Ectodermal cell (in vitro differentiated cells): ENCODE results near the gene UGT1A7.

Experiments used
- H3K27ac ChIP-seq: 2 replicates; pipeline ENCODE4 v1.7.0; 2013; ENCODE audit warnings: mild to moderate bottlenecking, low read depth, low read length; ENCODE audit not compliant: insufficient read depth, poor library complexity, severe bottlenecking
- H3K27me3 ChIP-seq: 2 replicates; pipeline ENCODE4 v1.7.0; 2013; ENCODE audit warnings: mild to moderate bottlenecking, low read length; ENCODE audit not compliant: insufficient read depth, control insufficient read depth, poor library complexity, severe bottlenecking
- H3K36me3 ChIP-seq: one replicate; pipeline ENCODE4 v1.7.0; 2013; ENCODE audit warnings: low read length; ENCODE audit not compliant: control insufficient read depth, insufficient read depth
- H3K4me1 ChIP-seq: one replicate; pipeline ENCODE4 v1.7.0; 2013; ENCODE audit warnings: low read length; ENCODE audit not compliant: control insufficient read depth, insufficient read depth
- H3K4me3 ChIP-seq: 2 replicates; pipeline ENCODE4 v1.7.0; 2013; ENCODE audit warnings: low read depth, low read length, control low read depth; ENCODE audit not compliant: insufficient read depth
- H3K9me3 ChIP-seq: 2 replicates; pipeline ENCODE4 v1.7.0; 2013; ENCODE audit warnings: mild to moderate bottlenecking, low read length, moderate library complexity; ENCODE audit not compliant: control insufficient read depth
- WGBS, 2 experiments: methylation state at CpG; one replicate each; pipeline ENCODE4 v1.1.7; 2013; ENCODE audit warnings: missing lambda C conversion rate in 2 of 2; 5-methylcytosine and 5-hydroxymethylcytosine counted together

Gene UGT1A7

GRCh38 chr2:233803292-233803911 lies 121.7 kb downstream of the UGT1A7 start:
- 78 to 89% methylated on average over 2 of the region's 2 CpGs for WGBS, 2 experiments
- Histone ChIP-seq H3K27me3 (no peaks in the 10 kb centered on the region), H3K9me3 (no peaks in the 10 kb centered on the region), H3K36me3 (no peaks in the 10 kb centered on the region), H3K4me3 (no peak overlapping the region), H3K27ac (no peak overlapping the region), H3K4me1 (no peaks in the 10 kb centered on the region)

- no peak overlapping the region for H3K4me3 ChIP-seq
- H3K27me3 ChIP-seq = no peaks in the 10 kb centered on the region
- H3K4me1 ChIP-seq = no peaks in the 10 kb centered on the region
- H3K27ac ChIP-seq = no peak overlapping the region
- 76 to 79% methylated on average over 8 of the region's 8 CpGs for WGBS, 2 experiments
- no peaks in the 10 kb centered on the region for H3K36me3 ChIP-seq
- H3K9me3 ChIP-seq = no peaks in the 10 kb centered on the region
These were observed 122.3 kb downstream of the UGT1A7 start for GRCh38 chr2:233803994-233804393.

- WGBS, 2 experiments = 92% methylated on average over 12 of the region's 12 CpGs
- Histone ChIP-seq H3K27ac (no peak overlapping the region), H3K4me1 (no peaks in the 10 kb centered on the region), H3K9me3 (no peaks in the 10 kb centered on the region), H3K36me3 (no peaks in the 10 kb centered on the region), H3K27me3 (no peaks in the 10 kb centered on the region), H3K4me3 (no peak overlapping the region)
These were observed 125.6 kb downstream of the UGT1A7 start for GRCh38 chr2:233807215-233807865.

GRCh38 chr2:233807966-233808935 lies 126.5 kb downstream of the UGT1A7 start:
- H3K9me3 ChIP-seq = no peaks in the 10 kb centered on the region
- H3K4me3 ChIP-seq = no peak overlapping the region
- WGBS, 2 experiments = 84 to 90% methylated on average over 10 of the region's 10 CpGs
- H3K4me1 ChIP-seq = no peaks in the 10 kb centered on the region
- H3K27me3 ChIP-seq = no peaks in the 10 kb centered on the region
- no peak overlapping the region for H3K27ac ChIP-seq
- no peaks in the 10 kb centered on the region for H3K36me3 ChIP-seq

GRCh38 chr2:233810385-233810784 lies 128.7 kb downstream of the UGT1A7 start:
- Histone ChIP-seq H3K9me3 (no peaks in the 10 kb centered on the region), H3K4me3 (no peak overlapping the region), H3K27me3 (no peaks in the 10 kb centered on the region), H3K36me3 (no peaks in the 10 kb centered on the region), H3K4me1 (no peaks in the 10 kb centered on the region), H3K27ac (no peak overlapping the region)
- 91 to 94% methylated on average over 6 of the region's 6 CpGs for WGBS, 2 experiments

- Histone ChIP-seq H3K27ac (no peak overlapping the region), H3K36me3 (no peaks in the 10 kb centered on the region), H3K4me1 (no peaks in the 10 kb centered on the region), H3K27me3 (no peaks in the 10 kb centered on the region), H3K9me3 (no peaks in the 10 kb centered on the region), H3K4me3 (no peak overlapping the region)
- WGBS, 2 experiments = 81 to 82% methylated on average over 4 of the region's 4 CpGs
These were observed 129.4 kb downstream of the UGT1A7 start for GRCh38 chr2:233811087-233811486.

GRCh38 chr2:233811732-233812131 lies 130.0 kb downstream of the UGT1A7 start:
- no peaks in the 10 kb centered on the region for H3K27me3 ChIP-seq
- H3K4me1 ChIP-seq = no peaks in the 10 kb centered on the region
- no peak overlapping the region for H3K4me3 ChIP-seq
- no peaks in the 10 kb centered on the region for H3K9me3 ChIP-seq
- WGBS, 2 experiments = 93 to 94% methylated on average over 8 of the region's 8 CpGs
- no peak overlapping the region for H3K27ac ChIP-seq
- H3K36me3 ChIP-seq = no peaks in the 10 kb centered on the region

GRCh38 chr2:233813236-233814055 lies 131.7 kb downstream of the UGT1A7 start:
- H3K27me3 ChIP-seq = no peaks in the 10 kb centered on the region
- WGBS, 2 experiments = 91% methylated on average over 3 of the region's 3 CpGs
- H3K27ac ChIP-seq = no peak overlapping the region
- no peaks in the 10 kb centered on the region for H3K4me1 ChIP-seq
- no peaks in the 10 kb centered on the region for H3K36me3 ChIP-seq
- H3K9me3 ChIP-seq = no peaks in the 10 kb centered on the region
- H3K4me3 ChIP-seq = no peak overlapping the region

GRCh38 chr2:233814056-233814835 lies 132.5 kb downstream of the UGT1A7 start:
- H3K27ac ChIP-seq = no peak overlapping the region
- H3K27me3 ChIP-seq = no peaks in the 10 kb centered on the region
- no peaks in the 10 kb centered on the region for H3K36me3 ChIP-seq
- no peaks in the 10 kb centered on the region for H3K4me1 ChIP-seq
- no peaks in the 10 kb centered on the region for H3K9me3 ChIP-seq
- no peak overlapping the region for H3K4me3 ChIP-seq
- 86 to 98% methylated on average over 2 of the region's 2 CpGs for WGBS, 2 experiments
